ENCODE data around the gene KLK15. TPM values are rescaled to one million over a fixed set of nuclear protein-coding genes. Genes with fewer than 3 reads are reported as not detected.

The KLK15 gene
- total and polyA plus RNA-seq, 10 of the 15 experiments (the other 5 are each of a cell fraction or from before 2014, with no cell fraction given), result 0.04 to 0.08 TPM; not detected in 8

GRCh38 chr19:50804420-50805272 is 28.7 kb downstream of the KLK15 start (continued):
- TF ChIP-seq ATF3 (IDR thresholded peaks at IDR 0.05; ENCODE audit: borderline replicate concordance, extremely low read depth, low read depth, low read length), result no peak; the same call in 1 of the 2 replicates
- TF ChIP-seq PAX8 (IDR thresholded peaks at IDR 0.05), result no peak
- peak in 1 of 2 experiments; percentile 78; a peak in 3 of 4 replicates for TF ChIP-seq BHLHE40 (IDR thresholded peaks at IDR 0.05; ENCODE audit: borderline replicate concordance in 1 of 2, low read depth in 2 of 2, low read length in 1 of 2)
- TF ChIP-seq CUX1 (IDR thresholded peaks at IDR 0.05; ENCODE audit: insufficient replicate concordance, low read depth, low read length), result no peak
- peak; percentile 80 for TF ChIP-seq TARDBP (IDR thresholded peaks at IDR 0.05; ENCODE audit: borderline replicate concordance)
- TF ChIP-seq MLLT1 (IDR thresholded peaks at IDR 0.05), result peak; percentile 88
- TF ChIP-seq CEBPZ (IDR thresholded peaks at IDR 0.05; ENCODE audit: low read depth, low read length), result 0 out of 2 replicates have a peak, but pooled peaks have one; percentile 29
- no peak for TF ChIP-seq JUNB (IDR thresholded peaks at IDR 0.05)
- no peak for TF ChIP-seq BMI1 (IDR thresholded peaks at IDR 0.05; ENCODE audit: borderline replicate concordance)
- no peak for TF ChIP-seq NFYA (IDR thresholded peaks at IDR 0.05; ENCODE audit: borderline replicate concordance, low read depth, low read length)
- peak; percentile 97 for TF ChIP-seq POLR2A (IDR thresholded peaks at IDR 0.05; ENCODE audit: low read depth, low read length)
- peak; percentile 96 for TF ChIP-seq PBX3 (IDR thresholded peaks at IDR 0.05; ENCODE audit: insufficient replicate concordance, low read depth, low read length)
- peak; percentile 99 for TF ChIP-seq SMAD5 (IDR thresholded peaks at IDR 0.05; ENCODE audit: low read depth)
- no peak for TF ChIP-seq ZNF24 (IDR thresholded peaks at IDR 0.05)
- peak; percentile 89 for TF ChIP-seq USF1 (IDR thresholded peaks at IDR 0.05; ENCODE audit: borderline replicate concordance, extremely low read length, insufficient read depth, low read depth, low read length)
